ES-I3 (cell line): Measurements from ENCODE around the gene SDK2.

Experiments
- H3K36me3 ChIP-seq: 2 replicates; pipeline ENCODE4 v1.6.1; 2013; ENCODE audit warnings: mild to moderate bottlenecking, low read length, control low read depth, moderate library complexity; ENCODE audit not compliant: insufficient read depth
- H3K4me1 ChIP-seq: 2 replicates; pipeline ENCODE4 v1.6.1; 2013; ENCODE audit warnings: mild to moderate bottlenecking, control low read depth, low read length; ENCODE audit not compliant: insufficient read depth
- H3K9ac ChIP-seq: 2 replicates; pipeline ENCODE4 v1.6.1; 2013; ENCODE audit warnings: low read depth, mild to moderate bottlenecking, low read length, moderate library complexity
- H3K9me3 ChIP-seq: 2 replicates; pipeline ENCODE4 v1.6.1; 2013; ENCODE audit warnings: mild to moderate bottlenecking, low read length, moderate library complexity; ENCODE audit not compliant: control insufficient read depth, insufficient read depth

SDK2 gene

DNA sequence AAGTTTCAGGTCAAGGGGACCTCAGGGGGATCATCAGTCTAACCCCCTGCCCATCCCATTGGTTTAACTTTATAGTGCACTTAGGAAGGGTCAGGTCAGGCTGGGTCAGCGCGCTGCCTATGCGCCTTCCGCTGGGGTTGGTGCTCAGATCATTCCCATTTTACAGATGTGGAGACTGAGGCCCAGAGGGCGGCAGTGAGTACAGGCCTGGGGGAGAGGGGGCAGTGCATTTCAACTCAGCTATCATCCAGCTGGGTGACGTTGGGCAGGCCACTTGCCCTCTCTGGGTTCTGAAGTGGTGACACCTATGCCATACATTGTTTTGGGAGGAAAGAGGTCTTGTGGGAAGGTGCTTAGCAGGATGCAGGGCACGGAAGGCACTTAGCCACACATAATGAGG, 204.6 kb downstream of the SDK2 start:
- Histone ChIP-seq H3K4me1 (peaks cover 6% of the 10 kb centered on the region), H3K36me3 (no peaks in the 10 kb centered on the region; the same call in 1 of the 2 replicates), H3K9me3 (no peaks in the 10 kb centered on the region), H3K9ac (no peak overlapping the region)

GRCh38 chr17:73437826-73438225, 206.4 kb downstream of the SDK2 start:
- Histone ChIP-seq H3K4me1 (peaks cover 6% of the 10 kb centered on the region), H3K36me3 (no peaks in the 10 kb centered on the region; the same call in 1 of the 2 replicates), H3K9me3 (no peaks in the 10 kb centered on the region), H3K9ac (no peak overlapping the region)

GRCh38 chr17:73436954-73437353, 207.3 kb downstream of the SDK2 start:
- H3K9ac ChIP-seq, result no peak overlapping the region
- no peaks in the 10 kb centered on the region; the same call in 1 of the 2 replicates for H3K36me3 ChIP-seq
- H3K9me3 ChIP-seq, result no peaks in the 10 kb centered on the region
- H3K4me1 ChIP-seq, result peaks cover 6% of the 10 kb centered on the region

DNA sequence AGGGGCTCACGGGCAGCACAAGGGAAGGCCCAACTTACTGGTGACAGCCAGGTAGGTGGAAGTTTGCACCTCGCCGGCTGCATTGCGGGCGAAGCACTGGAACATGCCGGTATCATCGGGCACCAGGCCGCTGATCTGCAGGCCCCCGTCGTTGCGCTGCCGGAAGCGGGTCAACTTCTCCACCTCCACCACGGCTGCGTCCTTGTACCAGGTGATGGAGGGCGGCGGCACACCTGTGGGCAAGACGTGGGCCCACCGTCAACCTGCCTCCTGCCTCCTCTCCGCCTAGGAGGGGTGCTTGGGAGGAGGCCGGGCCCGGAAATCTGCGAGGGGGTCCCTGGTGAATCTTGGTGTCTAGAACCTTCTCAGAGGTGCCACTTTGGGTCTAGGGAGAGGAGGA, 208.8 kb downstream of the SDK2 start:
- no peaks in the 10 kb centered on the region; the same call in 1 of the 2 replicates for H3K36me3 ChIP-seq

DNA sequence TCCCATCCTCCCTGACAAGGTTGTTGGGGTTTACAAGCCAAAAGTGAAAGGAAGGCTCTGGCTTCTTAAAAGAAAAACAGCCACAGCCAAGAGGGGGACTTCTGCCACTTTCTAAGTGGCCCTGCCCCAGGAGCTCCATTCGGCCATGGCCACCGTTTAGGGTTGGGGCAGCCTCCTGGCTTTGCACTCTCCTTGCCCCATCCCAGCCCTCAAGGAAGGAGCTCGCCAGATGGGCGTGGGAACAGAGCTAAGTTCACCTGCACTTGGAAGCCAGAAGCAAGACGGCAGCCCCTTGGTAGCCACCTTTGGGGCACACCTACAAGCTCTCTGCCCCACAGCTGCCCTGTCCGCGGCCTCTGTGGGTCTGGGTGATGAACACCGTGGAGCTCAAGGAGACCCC, 210.1 kb downstream of the SDK2 start:
- no peaks in the 10 kb centered on the region for H3K9me3 ChIP-seq
- H3K36me3 ChIP-seq, result no peaks in the 10 kb centered on the region
- no peak overlapping the region for H3K9ac ChIP-seq
- H3K4me1 ChIP-seq, result peaks cover 21% of the 10 kb centered on the region

More for the DNA sequence above, 208.8 kb downstream of the SDK2 start:
- Histone ChIP-seq H3K9me3 (no peaks in the 10 kb centered on the region), H3K4me1 (peaks cover 12% of the 10 kb centered on the region), H3K9ac (no peak overlapping the region)

DNA sequence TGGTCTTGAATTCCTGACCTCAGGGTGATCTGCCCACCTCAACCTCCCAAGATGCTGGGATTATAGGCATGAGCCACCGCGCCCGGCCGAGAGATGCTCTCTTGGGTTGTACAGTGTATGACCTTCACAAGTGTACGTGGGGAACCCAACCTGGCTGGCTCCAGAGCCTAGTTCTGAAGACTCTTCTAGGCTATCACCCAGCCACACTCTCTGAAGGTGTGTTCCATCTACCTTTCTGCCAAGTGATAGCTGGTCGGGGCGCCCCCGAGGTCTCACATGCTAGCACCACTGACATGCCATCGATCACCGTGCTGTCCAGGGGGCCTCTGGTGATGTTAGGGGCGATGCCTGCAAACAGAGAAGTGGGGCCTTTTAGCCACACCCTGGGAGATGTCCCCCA, 210.7 kb downstream of the SDK2 start:
- H3K9me3 ChIP-seq, result no peaks in the 10 kb centered on the region
- H3K9ac ChIP-seq, result no peak overlapping the region
- peaks cover 21% of the 10 kb centered on the region for H3K4me1 ChIP-seq
- H3K36me3 ChIP-seq, result no peaks in the 10 kb centered on the region

- no peaks in the 10 kb centered on the region for H3K9me3 ChIP-seq
- H3K36me3 ChIP-seq, result no peaks in the 10 kb centered on the region
- H3K9ac ChIP-seq, result no peak overlapping the region
- H3K4me1 ChIP-seq, result peaks cover 21% of the 10 kb centered on the region
Measured at GRCh38 chr17:73432624-73433190, 211.5 kb downstream of the SDK2 start.

GRCh38 chr17:73431401-73432205, 212.6 kb downstream of the SDK2 start:
- Histone ChIP-seq H3K9ac (no peak overlapping the region), H3K36me3 (no peaks in the 10 kb centered on the region), H3K9me3 (no peaks in the 10 kb centered on the region), H3K4me1 (peaks cover 16% of the 10 kb centered on the region)

- H3K4me1 ChIP-seq, result peaks cover 15% of the 10 kb centered on the region
- H3K9ac ChIP-seq, result no peak overlapping the region
- H3K9me3 ChIP-seq, result no peaks in the 10 kb centered on the region
- no peaks in the 10 kb centered on the region for H3K36me3 ChIP-seq
Measured at GRCh38 chr17:73430848-73431247, 213.4 kb downstream of the SDK2 start.

DNA sequence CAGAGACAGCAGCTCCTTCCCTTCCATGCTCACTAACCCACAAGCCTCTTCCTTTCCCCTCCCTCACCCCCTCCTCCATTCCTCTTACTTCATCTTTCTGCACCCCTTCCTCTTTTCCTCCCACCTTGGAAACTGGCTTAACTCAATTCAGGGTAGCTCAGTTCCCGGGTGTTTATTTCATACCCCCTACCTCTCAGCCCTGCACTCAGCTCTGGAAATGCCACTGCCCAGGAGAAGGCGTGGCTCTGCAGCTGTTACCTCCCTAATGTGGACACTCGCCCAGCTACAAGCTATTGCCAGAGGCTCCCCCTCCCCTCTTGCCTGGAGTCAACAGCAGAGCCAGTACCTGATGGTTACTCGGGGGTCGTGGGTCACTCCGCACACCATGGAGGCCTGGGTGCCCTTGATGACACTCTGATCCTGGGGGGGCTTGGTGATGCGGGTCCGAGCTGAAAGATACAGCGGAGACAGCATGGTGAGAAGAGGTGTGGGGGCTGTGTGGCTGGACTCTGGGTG, 214.0 kb downstream of the SDK2 start:
- no peaks in the 10 kb centered on the region for H3K9me3 ChIP-seq
- H3K36me3 ChIP-seq, result no peaks in the 10 kb centered on the region
- H3K9ac ChIP-seq, result no peak overlapping the region
- peaks cover 15% of the 10 kb centered on the region for H3K4me1 ChIP-seq

DNA sequence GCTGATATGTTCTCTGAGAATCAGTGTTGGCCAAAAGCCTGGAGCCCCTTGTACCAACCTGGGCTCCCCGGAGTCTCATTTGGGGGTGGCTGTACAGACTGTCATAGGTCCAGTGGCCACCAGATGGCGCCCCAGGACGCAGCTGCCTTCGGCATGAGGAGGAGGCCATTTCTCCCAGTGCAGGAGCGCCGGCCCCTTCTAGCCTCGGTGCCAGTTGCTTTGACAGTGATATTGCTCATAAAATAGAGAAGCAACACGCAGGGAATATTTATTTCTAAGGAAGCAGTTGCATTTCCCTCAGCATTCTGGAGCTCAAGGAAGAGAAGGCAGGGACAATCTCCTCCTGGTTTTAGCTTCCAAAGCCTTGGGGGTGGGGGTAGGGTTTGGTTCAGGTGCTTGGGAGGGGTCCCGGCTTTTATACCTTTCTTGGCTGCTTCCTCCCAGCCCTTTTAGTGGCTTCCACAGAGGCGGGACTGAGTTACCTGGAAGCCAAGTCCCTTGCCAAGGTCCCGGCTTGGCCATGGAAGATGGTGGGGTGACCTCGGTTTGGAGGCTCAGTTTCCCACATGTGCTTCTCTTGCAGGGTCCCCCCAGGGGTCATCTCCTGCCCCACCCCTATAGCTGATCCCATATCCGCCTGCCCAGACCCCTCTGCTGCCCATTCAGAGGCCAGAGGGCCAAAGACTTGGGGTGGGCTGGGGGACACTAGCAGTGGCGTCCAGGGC, 214.6 kb downstream of the SDK2 start:
- Histone ChIP-seq H3K4me1 (peaks cover 15% of the 10 kb centered on the region), H3K9ac (no peak overlapping the region), H3K36me3 (no peaks in the 10 kb centered on the region), H3K9me3 (no peaks in the 10 kb centered on the region)

DNA sequence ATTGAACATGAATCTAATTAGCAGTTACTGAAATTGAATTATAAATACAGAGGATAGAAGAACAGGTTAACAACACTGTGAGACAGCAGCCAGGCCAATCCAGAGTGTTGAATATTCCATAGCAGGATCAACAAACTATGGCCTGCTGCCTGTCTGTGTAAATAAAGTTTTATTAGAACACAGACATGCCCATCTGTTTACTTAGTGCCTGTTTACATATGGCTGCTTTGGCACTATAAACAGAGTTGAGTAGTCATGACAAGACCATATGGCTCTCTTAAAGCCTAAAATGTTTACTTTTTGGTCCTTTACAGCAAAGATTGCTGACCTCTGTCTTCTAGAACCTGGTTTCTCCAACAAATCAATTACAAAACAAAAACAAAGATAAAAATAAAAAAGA, 217.0 kb downstream of the SDK2 start:
- Histone ChIP-seq H3K4me1 (peaks cover 15% of the 10 kb centered on the region), H3K36me3 (no peaks in the 10 kb centered on the region), H3K9me3 (no peaks in the 10 kb centered on the region), H3K9ac (no peak overlapping the region)

DNA sequence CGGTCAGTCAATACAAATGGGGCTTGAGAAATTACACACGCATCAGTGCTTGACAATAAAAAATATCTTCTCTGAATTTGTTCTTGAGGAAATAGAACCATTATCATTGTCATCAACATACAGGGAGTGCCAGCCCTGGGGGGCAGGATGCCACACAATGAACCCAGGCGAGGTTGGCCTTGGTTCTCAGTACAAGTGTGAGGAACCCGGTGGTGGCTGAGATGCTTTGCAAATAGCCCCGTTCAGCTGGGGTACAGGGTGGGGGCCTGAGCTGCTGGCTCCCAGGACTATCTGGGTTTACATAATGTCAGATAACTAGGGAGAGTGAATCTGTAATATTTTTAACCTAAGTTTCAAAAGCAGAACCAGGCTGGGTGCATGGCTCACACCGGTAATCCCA, 219.7 kb downstream of the SDK2 start:
- Histone ChIP-seq H3K9ac (no peak overlapping the region), H3K9me3 (no peaks in the 10 kb centered on the region), H3K36me3 (no peaks in the 10 kb centered on the region), H3K4me1 (peaks cover under 1% of the 10 kb centered on the region; the same call in 1 of the 2 replicates)

DNA sequence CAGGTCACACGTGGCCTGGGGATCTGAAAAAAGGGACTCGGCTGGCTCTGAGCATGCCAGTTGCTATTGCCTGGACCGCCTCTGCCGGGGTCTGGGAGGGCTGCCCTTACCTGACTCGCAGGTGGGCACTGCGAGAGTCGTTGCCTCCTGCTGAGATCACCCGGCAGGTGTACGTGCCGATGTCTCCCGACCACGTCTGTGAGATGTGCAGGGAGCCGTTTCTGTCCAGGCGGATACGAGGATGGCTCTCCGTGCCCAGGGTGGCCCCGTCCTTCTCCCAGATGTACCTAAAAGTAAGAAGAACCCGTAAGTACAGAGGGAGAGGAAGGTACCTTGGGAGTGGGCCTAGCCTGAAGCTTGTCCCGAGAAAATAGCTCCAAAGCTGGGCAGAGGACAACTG, 220.4 kb downstream of the SDK2 start:
- Histone ChIP-seq H3K4me1 (no peaks in the 10 kb centered on the region), H3K9me3 (no peaks in the 10 kb centered on the region), H3K9ac (no peak overlapping the region), H3K36me3 (no peaks in the 10 kb centered on the region)
